SKM-1 treated with dmso at 0.1 percent for 144 hours (cell line): ENCODE results near the gene SARDH.

ENCODE experiments used
- DNase-seq: peaks from one replicate; lab custom pipeline; 2025; ENCODE audit not compliant: unreplicated experiment; lab: John Stamatoyannopoulos, UW

Gene SARDH

GRCh38 chr9:133703591-133704399 lies 34.4 kb downstream of the SARDH start:
- no peak for DNase-seq

- DNase-seq = no peak
Observed at GRCh38 chr9:133702798-133703590, 35.2 kb downstream of the SARDH start.

DNA sequence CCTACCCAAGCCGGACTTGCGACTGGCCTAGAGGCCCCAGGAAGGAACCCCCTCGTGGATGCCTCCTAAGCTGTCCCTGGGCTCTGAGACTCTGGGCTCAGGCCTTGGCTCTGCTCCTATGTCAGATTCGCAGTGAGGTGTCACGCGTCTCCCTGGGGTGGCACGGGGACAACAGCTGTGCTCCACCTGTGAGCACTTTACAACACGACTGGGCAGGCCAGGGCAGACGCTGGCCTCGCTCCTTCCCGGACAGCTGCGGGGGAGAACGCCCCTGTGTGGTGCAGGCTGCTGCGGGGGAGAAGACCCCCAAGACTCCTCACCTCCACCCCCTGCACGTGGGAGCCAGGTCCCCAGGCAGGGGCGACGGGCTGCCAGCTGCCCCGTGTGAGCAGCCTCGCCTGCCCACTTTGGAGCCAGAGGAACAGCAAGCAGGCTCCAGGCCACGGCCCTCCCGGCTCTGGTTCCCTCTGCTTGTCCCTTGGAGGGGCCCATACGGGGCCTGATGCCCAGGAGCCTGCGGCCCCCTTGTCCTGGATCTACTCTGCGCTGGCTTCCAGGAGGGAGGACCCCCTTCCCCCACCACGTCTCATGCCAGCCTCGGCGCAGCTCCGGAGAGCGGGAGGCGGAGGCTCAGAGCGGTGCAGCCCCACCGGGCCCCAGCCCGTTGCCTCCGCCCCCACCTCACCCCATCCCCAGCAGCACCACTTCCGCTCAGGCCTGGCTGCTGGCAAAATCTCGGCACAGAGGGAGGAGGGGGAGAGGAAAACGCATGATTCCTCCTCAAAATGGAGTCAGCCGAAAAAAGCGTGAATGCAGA lies 36.0 kb downstream of the SARDH start:
- peak; percentile 76 for DNase-seq

GRCh38 chr9:133701321-133701980 lies 36.7 kb downstream of the SARDH start:
- no peak for DNase-seq

DNA sequence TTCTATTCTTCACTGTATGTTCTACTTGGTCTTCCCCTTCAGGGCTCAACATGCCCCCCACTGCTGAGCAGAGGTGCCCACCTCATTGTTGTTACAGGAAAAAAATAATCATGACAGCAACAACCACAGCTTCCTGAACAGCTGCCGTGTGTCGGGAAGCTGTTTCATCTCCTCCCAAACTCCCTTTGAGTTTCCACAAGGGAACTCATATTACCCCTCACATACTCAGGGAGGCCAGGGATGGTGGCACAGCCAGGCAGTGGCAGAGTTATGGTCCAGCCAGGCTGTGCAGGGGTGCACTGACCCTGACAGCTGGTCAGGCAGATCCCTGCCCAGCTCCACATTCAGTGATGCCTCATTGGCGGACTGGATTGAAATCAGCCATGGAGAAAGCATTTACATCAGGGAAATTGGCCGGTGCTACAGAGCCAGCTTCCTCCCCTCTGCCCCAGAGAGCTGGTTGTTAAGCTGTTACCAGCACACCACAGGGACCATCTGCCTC lies 37.3 kb downstream of the SARDH start:
- DNase-seq = no peak

DNA sequence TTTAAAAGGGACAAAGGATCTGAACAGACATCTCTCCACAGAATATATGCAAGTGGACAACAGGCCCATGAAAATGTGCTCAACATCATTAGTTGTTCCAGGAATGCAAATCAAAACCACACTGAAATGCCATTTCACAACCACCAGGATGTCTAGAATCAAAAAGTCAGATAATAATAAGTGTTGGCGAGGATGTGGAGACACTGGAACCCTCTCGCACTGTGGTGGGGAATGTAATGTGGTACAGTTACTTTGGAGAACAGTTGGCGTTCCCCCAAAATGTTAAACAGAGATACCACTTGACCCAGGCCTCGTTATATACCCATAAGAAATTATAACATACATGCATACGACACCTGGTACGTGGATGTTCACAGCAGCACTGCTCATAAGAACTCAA lies 38.6 kb downstream of the SARDH start:
- no peak for DNase-seq

DNA sequence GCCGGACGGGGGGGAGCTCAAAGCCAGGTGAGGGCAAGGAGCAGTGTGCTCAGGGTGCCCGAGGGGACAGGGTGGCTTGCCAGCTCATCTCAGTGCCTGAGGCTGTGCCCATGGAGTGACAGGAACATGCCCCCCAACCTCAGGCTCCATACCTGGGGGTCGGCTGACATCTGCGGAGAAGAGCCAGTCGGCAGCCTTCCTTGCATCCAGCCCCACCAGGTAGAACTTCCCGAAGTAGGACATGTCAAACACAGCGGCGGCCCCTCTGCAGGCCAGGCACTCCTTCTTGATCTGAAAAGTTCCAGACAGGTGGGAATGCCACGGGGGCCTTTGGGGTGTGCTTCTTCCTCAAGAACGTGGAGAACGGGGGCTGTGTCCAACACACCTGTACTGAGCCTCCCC lies 42.1 kb downstream of the SARDH start:
- DNase-seq = no peak

DNA sequence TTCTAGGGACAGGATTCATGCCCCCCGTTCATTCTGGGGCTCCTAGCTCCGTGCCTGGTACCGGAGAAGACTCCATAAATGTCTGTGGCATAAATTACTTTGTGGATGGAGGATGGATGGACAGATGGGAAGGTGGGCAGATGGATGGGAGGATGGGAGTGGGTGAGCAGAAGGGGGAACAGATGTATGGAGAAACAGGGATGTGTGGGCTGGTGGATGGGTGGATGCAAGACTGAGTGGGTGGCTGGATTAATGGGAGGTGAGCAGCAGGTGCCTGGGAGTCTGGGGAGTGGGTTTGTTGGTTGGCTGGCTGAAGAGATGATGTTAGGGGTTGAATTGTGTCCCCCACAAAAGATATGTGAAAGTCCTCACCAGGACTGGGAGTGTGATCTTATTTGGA lies 43.5 kb downstream of the SARDH start:
- DNase-seq = no peak

GRCh38 chr9:133693703-133694529 lies 44.2 kb downstream of the SARDH start:
- no peak for DNase-seq

DNA sequence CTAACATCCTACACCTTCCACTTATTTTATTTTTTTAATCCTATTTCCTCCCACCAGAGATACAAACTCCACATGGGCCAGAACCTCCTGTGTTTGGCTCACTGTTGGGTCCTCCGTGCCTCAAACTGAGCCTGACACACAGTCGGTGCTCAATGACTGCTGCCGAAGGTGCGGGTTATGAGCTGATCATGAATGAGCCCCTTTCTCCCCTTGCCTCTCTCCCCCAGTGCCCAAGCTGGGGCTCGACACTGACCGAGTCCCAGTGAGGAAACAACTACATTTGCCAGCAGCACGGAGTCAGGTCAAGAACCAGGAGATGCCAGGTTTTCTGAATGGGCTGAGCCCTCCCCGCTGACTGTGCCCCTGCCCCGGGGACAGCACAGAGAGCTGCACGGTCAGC lies 45.0 kb downstream of the SARDH start:
- no peak for DNase-seq

GRCh38 chr9:133692364-133692985 lies 45.7 kb downstream of the SARDH start:
- DNase-seq = no peak

- no peak for DNase-seq
Observed at GRCh38 chr9:133691626-133692363, 46.4 kb downstream of the SARDH start.

- DNase-seq = no peak
Observed at GRCh38 chr9:133691191-133691590, 47.0 kb downstream of the SARDH start.

DNA sequence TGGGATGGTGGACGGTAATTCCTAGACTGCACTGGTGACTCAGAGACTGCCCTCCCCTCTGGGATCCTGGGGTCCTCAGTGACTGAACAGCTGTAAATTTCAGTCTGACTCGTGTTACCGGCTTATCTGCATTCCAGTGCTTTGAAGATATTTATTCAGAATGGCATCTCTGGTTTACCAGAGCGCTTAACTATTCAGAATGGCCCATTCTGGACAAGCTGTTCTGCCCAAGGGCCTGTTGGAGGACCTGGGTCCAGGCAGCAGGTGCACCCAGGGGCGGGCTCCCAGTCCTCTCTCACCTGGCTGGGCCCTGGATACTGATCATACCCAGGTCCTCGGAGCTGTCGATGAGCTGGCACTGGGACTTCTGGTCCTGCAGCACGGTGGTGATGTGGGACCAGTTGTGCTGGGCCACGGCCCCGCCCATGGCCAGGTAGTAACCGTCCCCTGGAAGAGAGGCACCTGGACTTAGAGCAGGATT lies 48.0 kb downstream of the SARDH start:
- no peak for DNase-seq

DNA sequence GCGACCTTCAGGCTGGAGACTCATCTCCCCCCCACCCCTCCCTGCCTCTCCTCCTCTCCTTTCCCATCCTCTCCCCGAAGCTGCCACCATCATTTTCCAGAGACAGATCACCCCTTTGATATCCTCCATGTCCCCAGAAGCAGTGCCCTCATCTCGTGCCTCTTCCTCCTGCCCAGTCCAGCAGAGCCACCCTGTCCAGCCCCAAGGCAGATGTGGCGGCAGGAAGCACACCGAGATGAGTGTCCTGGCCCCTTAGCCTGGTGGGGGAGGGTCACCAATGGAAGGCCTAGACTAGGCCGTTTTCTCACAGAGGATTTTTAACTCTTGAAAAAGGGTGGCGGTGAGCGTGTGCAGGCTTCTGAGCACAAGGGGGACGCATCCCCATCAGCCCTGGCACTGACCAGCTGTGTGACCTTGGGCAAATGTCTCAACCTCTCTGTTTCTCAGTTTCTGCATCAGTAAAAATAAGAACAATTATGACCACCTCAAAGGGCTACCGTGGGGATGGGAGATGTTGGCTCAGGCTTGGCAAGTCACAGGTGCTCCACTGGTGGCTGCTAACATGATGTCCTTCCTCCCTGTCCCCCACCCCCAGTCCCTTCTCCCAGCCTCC lies 48.9 kb downstream of the SARDH start:
- no peak for DNase-seq

DNA sequence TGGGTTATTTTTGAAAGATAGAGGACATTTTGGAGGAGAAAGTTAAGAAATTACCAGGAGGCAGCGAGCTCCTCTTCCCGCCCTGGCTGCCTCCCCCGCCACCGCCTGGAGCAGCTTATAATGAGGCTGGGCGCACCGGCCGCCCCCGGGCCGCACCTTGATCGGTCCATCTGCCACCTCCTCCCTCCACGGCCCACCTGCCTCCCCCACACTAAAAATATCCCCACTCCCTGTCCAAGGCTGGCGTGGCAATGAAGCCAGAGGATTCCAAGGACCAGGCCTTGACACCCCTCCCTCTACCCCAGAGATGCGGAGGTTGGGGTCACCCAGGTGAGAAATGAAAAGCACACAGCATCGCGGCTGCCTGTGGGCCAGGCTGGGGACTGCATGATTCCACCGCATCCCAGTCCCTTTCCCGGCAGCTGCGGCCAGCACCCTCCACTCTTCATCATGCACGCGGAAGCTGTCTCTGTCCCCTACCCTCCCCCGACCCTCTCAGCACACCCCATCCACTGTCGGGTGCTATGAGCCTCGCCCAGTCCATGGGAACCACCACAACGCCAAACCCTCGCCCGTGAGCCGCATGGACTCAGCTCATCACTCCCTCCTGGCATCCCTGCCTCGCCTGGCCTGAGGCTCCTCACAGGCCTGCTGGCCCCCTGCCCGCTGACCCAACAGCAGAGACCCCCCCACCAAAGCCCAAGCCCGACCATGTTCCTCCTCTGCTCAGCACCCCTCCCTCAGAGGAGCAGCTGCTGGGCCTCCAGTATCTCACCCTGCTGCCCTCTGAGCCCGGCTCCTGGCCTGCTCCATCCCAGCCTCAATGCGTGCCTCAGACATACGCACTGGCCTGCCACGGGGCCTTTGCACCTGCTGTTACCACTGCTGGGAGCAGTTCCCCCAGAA lies 50.0 kb downstream of the SARDH start:
- DNase-seq = no peak
